ENCODE measurements around the gene OR2AT4.
A peak's percentile ranks its signal among the peaks of the same experiment; 100 is the strongest.
"Not testable (repeated sequence)": the region's sequence is repeated elsewhere in the genome, so short reads cannot be mapped to it uniquely, and the experiment has no call there.

The OR2AT4 gene

GRCh38 chr11:75101424-75102128 lies 4.9 kb upstream of the OR2AT4 start:
- no peak for DNase-seq

- DNase-seq, result peak; percentile 20
Measured at GRCh38 chr11:75100314-75100713, 3.6 kb upstream of the OR2AT4 start.

- no peak for DNase-seq
Measured at GRCh38 chr11:75099635-75100034, 3.0 kb upstream of the OR2AT4 start.

DNA sequence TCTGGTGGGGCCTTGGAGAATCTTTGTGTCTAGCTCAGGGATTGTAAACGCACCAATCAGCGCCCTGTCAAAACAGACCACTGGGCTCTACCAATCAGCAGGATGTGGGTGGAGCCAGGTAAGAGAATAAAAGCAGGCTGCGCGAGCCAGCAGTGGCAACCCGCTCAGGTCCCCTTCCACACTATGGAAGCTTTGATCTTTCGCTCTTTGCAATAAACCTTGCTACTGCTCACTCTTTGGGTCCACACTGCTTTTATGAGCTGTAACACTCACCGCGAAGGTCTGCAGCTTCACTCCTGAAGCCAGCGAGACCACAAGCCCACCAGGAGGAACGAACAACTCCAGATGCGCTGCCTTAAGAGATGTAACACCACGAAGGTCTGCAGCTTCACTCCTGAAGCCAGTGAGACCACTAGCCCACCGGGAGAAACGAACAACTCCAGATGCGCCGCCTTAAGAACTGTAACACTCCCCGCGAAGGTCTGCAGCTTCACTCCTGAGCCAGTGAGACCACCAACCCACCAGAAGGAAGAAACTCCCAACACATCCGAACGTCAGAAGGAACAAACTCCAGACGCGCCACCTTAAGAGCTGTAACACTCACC lies 2.3 kb upstream of the OR2AT4 start:
- not testable (repeated sequence) for DNase-seq

DNA sequence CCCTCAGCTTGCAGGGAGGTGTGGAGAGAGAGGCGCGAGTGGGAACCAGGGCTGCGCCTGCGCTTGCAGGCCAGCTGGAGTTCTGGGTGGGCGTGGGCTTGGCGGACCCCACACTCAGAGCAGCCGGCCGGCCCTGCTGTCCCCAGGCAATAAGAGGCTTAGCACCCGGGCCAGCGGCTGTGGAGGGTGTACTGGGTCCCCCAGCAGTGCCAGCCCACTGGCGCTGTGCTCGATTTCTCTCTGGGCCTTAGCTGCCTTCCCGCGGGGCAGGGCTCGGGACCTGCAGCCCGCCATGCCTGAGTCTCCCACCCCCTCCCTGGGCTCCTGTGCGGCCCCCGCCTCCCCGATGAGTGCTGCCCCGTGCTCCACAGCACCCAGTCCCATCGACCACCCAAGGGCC lies 1.5 kb upstream of the OR2AT4 start:
- DNase-seq, result not testable (repeated sequence)

- no peak for DNase-seq
Measured at GRCh38 chr11:75097173-75097557, 489 bp upstream of the OR2AT4 start.

- DNase-seq, result not testable (repeated sequence)
Measured at GRCh38 chr11:75094382-75094781, 2.3 kb downstream of the OR2AT4 start.

DNA sequence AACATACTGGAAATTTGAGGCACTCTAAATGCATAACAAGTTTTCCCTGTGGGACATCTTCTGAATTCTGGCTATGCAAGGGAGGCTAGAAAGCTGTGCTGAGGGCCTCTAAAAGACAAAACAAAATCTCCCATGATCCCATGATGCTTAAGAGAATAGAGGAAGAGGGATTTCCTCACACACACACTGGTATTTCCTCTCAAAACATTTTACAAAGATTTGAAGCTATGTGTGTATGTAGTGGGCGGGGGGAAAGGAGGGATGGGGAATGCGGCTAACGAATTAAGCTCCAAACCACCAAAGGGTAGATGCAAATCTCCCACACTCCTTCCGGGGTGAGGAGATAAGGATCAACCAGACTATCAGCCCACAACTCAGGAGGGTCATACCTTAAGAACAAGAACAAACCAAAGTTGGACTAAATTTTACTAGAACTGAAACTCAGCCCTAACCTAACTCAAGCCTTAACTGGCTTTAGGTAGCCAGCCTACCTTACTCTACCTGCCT lies 6.0 kb downstream of the OR2AT4 start:
- DNase-seq, result no peak

- DNase-seq, result no peak
Measured at GRCh38 chr11:75087319-75088305, 9.1 kb downstream of the OR2AT4 start.

GRCh38 chr11:75084883-75085282 lies 11.8 kb downstream of the OR2AT4 start:
- no peak for DNase-seq

- DNase-seq, result no peak
Measured at GRCh38 chr11:75083217-75083605, 13.5 kb downstream of the OR2AT4 start.

- DNase-seq, result no peak
Measured at GRCh38 chr11:75082601-75083216, 14.0 kb downstream of the OR2AT4 start.

DNA sequence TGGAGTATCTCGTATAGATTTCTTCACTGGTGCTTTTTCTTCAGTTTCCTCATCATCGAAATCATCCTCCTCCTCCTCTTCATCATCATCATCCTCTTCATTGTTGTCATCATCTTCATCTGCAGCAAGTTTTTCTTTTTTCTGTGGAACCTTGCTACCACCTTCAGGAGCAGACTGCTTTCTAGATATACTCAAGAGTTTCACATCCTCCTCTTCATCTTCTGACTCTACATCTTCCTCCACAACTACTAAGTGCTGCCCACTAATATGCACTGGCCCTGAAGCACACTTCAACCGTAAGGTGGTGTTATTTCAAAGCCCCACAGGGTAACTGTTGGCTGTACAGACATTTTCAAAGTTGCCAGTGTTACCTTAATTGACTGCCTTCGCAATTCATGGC lies 17.1 kb downstream of the OR2AT4 start:
- DNase-seq, result no peak

DNA sequence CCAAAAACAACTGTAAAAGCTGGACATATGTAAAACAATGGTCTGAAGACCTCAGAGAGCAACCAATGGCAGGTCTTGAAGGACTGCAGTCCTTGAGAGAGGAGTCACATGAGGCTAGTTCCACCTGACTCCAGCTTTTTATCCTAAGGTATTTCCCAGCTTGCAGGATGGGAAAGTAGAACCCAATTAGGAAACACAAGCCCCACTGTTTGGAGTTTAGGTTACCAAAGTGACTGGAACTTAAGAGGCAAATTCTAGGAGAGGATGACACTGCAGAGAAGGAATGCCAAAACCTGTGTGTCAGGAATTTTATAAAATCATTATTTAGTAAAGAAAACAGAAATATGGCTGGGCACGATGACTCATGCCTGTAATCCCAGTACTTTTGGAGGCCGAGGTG lies 18.4 kb downstream of the OR2AT4 start:
- no peak for DNase-seq

- no peak for DNase-seq
Measured at GRCh38 chr11:75077316-75077715, 19.4 kb downstream of the OR2AT4 start.

GRCh38 chr11:75076671-75077070 lies 20.0 kb downstream of the OR2AT4 start:
- DNase-seq, result no peak

GRCh38 chr11:75073459-75074190 lies 23.1 kb downstream of the OR2AT4 start:
- DNase-seq, result no peak

- no peak for DNase-seq
Measured at GRCh38 chr11:75072582-75072981, 24.1 kb downstream of the OR2AT4 start.

DNA sequence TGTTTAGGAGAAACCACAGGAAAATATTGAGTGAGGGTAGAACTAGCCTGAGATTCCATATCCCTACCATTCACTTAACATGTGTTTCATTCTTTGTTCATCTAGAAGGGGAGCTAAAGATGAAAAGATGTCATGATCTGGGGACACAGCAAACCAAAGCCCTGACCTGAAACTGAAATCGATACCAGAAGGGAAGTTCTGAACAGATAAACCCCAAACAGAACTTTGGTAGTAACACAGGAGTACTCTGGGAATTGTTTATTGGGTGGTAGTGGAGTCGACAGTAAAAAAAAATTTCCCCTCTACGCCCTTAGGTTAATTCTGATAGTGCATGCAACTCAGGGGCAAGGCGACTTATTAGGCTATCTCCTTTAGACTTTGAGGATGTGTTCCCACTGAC lies 27.2 kb downstream of the OR2AT4 start:
- DNase-seq, result no peak

- DNase-seq, result no peak
Measured at GRCh38 chr11:75068993-75069392, 27.7 kb downstream of the OR2AT4 start.

DNA sequence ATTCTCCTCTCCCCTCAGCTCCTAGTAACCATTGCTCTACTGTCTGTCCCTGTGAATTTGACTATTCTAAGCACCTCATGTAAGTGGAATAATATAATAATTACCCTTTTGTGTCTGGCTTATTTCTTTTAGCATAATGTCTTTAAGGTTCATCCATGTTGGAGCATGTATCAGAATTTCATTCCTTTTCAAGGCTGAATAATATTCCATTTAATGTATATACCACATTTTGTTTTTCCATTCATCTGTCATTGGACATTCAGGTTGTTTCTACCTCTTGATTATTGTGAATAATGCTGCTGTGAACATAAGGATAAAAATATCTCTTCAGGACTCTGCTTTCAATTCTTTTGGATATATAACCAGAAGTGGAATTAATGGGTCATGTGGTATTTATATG lies 28.1 kb downstream of the OR2AT4 start:
- no peak for DNase-seq

- DNase-seq, result no peak
Measured at GRCh38 chr11:75066061-75066460, 30.6 kb downstream of the OR2AT4 start.

Measured in CD4-positive, alpha-beta T cell treated with Interferon gamma for 1 hour (primary cell).